T-helper 2 cell (primary cell): ENCODE results near the gene PDE9A.
A peak's percentile ranks its signal among the peaks of the same experiment; 100 is the strongest.
"Not testable (repeated sequence)": the region's sequence is repeated elsewhere in the genome, so short reads cannot be mapped to it uniquely, and the experiment has no call there.

ENCODE experiments used
- DNase-seq, 5 experiments: peaks; one replicate each; pipeline versions ENCODE4 v3.0.0 to v3.0.0-alpha.2; 2012 to 2022

PDE9A gene

DNA sequence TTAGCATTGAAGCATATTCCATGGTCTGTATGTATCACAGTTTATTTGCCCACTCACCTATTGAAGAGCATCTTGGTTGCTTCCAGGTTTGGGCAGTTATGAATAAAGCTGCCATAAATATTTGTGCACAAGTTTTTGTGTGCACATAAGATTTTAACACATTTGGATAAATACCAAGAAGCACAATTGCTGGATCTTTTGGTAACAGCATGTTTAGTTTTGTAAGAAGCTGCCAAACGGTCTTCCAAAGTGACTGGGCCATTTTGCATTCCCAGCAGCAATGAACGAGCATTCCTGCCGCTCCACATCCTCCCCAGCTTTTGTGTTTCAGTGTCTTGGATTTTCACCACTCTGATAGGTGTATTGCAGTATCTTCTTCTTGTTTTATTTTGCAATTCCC lies 62.7 kb downstream of the PDE9A start:
- no peak for DNase-seq

DNA sequence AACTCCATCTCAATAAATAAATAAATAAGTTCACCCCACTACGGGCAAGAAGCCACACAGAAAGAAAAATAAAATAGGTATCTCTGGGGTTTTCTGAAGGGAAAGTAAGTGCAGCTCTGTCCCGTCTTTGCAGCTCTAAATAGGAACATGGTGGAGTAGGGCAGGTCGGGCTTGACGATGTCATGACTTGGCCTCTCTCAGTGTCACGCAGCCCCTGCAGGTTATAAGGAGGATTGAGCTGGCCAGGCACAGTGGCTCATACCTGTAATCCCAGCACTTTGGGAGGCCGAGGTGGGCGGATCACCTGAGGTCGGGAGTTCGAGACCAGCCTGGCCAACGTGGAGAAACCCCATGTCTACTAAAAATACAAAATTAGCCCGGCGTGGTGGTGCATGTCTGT lies 67.1 kb downstream of the PDE9A start:
- not testable (repeated sequence) for DNase-seq

DNA sequence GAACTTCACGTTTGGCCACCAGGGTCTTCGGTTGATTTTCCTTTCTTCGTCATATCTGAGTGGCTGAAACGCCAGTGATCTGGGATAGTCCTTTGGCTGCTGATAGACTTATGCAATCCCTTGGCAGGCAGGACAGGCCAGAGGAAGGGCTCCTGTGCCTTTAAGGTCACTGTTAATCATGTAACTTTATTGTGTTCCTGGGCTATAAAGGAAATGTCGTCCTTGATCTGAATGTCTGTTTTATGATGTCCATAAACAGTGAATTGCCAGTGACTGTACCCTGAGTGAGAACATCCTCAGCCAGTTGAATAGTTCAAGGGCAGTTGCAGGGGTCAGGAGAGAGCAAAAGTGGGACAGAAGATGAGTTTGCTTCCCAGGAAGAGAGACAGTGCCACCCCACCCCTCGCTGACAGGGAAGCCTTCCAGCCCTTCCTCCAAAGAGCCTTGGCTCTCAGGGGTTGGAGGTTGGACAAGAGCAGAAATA lies 68.0 kb downstream of the PDE9A start:
- DNase-seq: no peak

DNA sequence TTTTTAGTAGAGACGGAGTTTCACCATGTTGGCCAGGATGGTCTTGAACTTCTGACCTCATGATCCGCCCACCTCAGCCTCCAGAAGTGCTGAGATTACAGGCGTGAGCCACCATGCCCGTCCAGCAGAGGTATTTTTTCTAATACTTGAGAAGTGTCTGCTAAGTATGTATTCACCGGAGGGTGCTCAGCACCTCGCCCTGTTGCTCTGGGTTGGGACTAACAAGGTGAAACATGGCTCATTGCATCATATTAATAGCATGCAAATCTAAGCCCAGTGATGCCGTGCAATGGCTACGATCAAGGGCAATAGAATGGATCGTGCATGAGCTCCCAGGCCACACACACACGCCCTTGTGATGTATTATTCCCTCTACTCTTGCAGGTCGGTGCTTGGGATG lies 68.7 kb downstream of the PDE9A start:
- no peak for DNase-seq

DNA sequence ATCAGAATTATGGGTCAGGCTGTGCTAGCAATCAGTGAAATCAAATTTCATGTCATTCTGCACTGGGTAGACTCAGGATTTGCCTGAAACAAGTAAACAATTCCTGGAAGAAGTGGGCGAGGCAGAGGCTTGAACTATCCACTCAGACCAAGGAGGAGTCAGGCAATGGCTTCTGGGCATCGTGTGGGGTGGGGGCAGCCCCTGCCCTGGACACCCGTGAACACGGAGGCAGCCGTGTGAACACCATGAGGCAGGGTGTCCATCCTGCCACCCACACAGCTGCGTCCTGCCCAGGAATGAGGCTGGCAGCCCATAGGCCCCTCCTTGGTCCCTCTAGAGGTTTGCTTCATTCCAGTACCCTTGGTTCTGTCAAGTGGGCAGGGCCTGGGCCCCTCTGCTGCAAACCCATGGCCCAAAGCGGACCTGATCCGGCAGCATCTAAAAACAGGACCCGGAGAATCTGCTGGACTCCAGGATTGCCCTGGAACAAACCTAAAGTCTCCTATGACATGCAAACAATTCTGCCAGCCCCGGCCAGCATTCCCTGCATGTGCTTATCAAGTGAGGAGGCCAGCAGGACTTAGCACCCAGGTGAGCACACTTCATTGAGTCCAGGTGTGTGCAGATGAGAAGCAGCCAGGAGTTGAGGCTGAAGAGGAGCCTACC lies 69.5 kb downstream of the PDE9A start:
- DNase-seq: no peak

DNA sequence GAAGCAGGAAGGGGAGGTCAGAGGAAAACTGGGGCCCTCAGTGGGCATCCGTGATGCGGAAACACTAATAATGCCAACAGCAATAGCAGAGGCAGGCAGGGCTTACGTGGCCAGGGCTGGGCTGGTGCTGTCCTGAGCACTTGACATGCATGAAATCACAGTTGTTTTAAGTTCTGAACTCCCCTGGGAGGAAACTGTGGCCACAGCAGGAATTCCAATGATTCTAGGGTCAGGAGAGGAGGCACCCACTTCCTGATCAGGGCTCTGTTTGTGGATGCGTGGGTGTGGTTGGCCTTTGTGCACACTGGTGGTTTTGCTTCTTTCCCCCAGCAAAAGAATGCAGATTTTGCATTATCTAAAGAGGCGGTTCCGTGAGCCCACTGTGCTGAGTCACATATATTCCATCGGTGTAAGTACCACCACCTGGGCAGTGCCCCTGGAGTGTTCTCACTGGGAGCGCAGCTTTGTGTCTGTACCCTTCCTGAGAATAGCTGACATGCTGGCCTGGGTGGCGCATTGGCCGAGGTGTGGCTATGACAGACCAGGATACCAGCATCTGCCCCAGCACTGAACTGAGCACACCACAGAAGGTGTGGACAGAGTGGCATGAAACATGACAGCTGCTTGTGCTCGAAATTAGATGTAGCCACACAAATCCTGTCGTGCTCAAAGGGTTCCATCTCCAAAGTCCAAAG lies 71.0 kb downstream of the PDE9A start:
- no peak for DNase-seq

DNA sequence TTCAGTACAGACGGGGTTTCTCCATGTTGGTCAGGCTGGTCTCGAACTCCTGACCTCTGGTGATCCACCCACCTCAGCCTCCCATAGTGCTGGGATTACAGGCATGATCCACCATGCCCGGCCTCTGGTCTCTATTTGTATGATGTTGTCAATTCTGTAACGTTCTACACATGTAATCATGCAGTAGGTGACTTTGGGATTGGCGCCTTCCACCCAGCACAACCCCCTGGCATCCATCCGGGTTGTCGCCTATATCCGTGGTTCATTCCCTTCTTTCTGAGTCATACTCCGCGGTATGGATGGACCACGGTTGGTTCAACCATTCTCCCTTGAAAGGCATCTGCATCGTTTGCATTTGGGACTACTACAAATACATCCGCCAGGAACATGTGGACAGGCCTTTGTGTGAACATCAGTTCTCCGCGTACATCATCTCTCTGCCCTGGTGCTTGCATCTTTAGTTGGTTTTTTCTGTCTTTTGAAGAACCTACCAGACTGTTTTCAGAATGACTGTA lies 72.1 kb downstream of the PDE9A start:
- no peak for DNase-seq

DNA sequence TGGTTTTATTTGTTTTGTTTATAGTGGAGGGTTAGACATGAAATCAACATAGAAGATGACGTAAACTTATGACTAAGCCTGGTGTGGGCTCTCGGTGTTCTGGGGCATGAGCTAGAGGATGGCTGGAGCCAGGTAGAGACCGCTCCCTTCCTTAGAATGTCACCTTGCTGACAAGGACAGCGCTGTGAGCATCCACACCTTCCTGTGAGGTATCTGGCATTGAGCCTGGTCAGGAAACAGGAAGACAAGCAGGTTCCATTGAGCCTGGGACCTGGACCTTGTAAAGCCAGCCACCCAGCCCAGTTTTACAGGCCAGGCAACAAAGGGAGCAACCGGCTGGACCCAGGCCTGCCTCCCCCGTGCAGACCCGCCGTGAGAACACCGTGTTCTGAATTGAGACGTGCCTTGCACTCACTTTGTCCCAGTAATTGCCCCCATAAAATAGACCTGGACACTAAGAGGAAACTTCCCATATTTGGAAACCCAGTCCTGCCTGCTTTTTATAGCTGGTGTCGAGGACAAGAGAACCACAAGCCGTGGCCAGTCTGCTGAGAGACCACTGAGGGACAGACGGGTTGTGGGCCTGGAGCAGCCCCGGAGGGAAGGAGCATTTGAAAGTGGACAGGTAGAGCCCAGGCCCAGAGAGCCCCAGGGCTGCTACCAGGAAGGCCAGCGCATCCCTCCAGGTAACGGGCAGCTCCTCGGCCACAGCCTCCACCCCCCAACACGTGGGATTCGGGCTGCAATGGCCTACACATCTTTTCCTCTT lies 78.0 kb downstream of the PDE9A start:
- DNase-seq: no peak

DNA sequence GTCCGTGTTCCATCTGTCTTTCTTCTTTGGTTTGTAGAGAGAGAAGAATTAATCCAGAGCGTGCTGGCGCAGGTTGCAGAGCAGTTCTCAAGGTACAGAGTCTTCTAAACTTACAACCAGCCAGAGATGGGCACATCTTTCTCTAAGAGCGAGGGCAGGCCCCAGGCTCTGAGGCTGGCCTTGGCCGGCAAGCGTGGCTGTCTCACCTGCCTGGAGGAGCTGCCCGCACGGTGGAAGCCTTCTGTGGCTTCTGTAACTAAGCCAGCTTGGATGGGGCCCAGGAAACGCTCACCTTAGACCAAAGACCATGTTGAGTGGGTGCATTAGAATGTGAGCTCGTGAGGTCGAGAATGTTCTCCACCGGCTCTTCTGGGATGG lies 78.6 kb downstream of the PDE9A start:
- DNase-seq: no peak

DNA sequence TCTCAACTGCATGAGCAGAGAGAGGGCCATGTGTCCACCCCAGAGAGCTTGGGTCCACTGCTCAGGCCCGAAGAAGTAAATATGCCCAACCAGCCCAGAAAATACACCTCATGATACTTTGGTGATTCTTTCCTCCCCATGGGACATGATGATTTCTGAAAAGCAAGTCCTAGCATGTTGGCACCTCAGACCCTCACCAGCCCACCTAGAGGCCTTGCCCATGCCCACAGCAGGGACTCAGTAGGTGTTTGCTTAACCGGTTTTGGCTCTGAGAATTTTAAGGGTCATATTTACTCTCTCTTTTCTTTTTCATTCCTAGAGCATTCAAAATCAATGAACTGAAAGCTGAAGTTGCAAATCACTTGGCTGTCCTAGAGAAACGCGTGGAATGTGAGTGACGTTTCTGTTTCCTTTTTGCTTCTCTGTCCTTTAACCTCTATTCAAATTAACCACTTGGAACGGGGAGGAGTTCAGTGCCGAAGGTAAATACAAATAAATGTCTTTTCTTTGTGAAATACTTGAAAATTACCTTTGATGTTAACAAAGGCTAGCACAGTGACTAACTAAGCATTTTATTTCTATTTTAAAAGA lies 79.7 kb downstream of the PDE9A start:
- no peak for DNase-seq

DNA sequence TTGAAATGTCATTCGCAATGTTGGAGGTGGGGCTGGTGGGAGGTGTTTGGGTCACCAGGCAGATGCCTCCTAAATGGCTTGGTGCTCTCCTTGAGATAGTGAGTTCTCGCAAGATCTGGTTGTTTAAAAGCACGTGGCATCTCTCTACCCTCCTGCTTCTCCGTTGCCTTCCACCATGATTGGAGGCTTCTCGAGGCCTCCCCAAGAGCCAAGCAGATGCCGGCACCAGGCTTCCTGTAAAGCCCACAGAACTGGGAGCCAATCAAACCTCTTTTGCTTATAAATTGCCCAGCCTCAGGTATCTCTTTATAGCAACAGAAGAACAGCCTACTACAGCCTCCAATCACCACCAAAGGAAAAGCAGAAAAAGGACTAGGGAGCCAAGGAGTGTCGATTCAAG lies 80.5 kb downstream of the PDE9A start:
- DNase-seq: no peak

DNA sequence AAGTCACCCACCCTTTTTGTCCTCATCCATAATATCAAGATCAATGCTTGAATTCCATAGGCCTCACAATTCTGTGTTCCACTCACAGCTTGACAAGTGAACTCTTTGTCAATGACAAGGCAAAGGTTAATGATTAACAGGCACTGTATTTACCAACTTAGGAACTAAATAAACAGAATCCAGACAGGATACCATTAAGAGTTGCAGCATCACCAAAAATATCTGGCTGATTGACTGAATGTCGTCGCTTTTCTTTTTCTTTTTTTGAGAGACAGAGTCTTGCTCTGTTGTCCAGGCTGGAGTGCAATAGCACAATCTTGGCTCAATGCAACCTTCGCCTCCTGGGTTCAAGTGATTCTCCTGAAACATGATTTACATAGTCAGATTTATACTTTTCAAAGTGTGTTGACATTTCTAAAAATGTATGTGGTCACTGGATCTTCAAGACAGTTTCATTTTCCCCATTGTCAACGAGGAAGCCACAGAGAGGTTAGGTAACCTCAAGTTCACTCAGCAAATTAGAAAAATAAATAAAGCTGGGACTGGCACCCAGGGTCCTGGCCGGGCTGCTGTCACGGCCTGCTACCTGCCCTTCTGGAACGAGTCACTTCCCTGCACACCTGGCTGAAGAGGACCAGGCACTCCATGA lies 81.0 kb downstream of the PDE9A start:
- DNase-seq: peak in 1 of 5 experiments; percentile 75

DNA sequence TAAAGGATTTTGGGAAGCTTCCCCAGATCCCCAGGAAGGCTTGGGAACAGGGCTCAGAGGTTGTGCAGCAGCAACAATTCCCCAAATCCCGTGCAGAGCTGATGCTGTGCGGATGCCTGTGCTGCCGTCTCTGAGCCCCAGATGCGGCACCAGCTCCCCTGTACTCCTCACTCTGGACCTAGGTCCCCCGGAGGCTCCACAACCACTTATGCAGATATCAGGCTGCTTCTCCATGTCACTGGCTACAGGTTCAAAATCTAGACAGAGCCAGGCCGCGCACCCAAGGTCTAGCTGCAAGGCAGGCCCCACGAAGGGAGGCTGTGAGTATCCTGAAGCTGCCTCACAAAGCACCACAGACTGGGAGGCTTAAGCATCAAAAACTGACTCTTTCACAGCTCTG lies 81.6 kb downstream of the PDE9A start:
- no peak for DNase-seq

DNA sequence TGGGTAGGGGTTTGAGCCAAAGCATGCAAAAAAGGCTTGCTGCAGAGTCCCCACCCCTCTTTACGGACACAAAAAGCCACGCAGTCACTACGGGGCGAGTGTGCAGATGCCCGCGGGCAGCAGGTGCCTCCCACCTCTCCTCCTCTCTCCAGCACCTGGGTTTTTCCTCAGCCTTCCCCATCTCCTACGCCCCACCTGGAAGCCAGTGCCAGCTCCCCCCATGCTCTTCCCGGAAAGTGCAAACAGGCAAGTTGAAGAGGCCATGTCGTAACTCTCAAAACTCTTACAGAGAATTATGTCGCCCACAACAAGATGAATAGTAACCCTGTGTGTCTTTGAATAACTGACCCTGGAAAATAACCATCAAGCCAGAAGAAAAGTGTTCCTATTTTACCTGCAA lies 82.5 kb downstream of the PDE9A start:
- DNase-seq: no peak

DNA sequence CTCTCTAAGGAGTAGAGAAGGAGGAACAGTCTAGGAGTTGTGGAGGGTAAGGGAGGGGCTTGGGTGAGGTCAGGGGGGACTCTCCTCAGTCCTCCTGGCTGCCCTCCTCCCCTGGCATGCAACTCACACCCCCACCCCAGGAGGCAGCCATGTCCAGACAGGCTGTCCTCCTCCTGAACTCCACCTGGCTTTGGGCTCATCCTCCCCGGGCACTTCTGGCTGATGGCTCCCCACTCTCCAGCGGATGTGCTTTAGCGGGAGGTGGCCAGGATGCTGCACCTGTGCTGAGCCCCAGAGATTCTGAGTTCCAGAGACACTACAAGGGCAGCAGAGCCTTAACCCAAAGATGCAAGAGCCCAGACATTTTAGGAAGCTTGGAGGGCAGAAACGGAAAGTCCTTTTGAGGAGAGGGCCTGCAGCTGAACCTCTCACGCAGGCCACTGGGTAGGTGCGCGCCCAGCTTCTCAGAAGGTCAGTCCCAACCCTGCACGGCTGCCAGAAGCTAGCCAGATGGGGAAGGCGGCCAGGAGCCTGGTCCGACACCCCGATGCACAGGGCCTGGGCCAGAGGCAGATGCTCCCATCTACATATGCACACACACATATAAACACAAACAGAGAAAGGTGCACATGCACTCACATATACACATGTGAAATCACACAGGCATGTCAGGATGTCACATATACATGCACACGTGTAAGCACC lies 83.4 kb downstream of the PDE9A start:
- DNase-seq: no peak

DNA sequence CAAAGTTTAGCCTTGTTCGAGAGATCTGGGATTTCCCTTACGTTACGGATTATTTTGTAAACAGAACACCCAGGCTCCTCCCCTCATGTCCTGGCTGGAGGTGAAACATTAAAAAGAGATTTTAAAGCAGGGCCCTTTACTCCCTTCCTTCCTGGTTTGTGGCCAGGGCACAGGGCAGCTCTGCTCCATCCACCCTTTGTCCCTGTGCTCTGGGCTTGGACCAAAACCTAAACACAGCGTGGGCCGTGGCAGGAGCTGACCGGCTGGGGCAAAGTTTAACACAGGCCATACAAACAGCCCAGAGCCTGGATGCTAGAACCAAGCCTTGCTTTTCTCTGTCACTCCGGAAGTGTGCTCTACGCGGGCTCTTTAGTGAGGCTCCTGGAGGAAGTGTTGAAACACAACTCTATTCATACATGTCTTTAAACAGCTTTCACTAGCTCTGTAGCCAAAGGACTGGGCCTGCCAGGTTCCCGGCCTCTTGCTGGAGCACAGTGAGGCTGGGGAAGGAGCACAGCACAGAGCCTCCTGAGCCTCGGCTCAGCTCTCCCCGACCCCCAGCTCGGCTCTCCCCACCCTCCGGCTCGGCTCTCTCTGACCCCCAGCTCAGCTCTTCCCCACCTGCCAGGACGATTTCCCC lies 84.7 kb downstream of the PDE9A start:
- DNase-seq: peak in 2 of 5 experiments; percentile 34 to 75

DNA sequence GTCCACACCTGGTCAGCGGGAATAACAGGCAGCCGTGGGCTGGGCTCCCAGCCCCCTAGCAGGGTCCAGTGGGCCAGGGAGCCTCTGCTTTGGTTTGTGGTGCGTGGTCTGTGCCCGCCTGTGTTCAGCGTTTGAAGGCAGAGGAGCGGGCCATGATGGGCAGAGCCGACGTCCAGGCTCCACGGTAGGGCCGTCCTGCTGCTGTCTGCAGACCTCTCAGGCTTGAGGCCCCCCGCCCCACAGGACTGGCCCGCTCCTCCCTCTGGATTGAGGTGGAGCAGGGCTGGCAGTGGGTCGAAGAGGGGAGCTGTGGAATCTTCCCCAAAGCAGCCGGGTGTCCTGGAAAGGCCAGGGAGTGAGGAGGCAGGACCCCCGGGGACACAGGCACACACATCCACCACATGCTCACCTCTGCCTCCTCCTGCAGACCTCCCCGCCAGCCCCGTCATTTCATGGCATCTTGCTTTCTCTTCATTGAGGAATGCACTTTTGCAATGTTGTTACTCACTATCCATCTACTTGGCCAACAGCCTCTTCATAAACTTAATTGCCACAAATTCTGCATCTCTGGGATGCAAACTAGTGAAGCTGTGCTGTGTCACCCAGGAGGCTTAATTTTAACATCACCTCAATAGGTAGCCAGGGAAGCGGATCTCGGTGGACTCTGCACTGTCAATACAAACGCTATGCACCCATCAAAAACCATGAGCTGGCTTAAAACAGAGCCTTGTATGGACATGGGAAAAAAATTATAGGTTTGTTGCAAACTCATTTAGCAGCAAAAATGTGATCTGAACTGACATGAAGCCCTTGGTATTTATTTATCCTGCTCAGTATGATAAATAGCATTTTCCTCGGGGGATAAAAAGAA lies 85.9 kb downstream of the PDE9A start:
- no peak for DNase-seq

DNA sequence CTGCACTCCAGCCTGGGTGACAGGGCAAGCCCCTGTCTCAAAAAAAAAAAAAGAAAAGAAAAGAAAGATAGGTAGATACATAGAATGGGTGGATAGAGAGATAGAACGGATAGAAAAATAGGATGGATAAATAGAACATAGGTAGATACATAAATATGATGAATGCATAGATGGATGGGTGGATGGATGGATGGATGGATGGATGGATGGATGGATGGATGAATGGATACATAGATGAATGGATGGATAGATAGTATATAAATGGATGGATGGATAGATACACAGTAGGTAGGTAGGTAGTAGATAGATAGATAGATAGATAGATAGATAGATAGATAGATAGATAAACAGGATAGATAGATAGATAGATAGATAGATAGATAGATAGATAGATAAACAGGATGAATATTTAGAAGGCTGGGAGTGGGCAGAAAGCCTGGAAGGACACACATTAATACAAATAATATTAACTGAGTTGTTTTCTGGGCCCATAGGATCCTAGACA lies 87.0 kb downstream of the PDE9A start:
- no peak for DNase-seq

DNA sequence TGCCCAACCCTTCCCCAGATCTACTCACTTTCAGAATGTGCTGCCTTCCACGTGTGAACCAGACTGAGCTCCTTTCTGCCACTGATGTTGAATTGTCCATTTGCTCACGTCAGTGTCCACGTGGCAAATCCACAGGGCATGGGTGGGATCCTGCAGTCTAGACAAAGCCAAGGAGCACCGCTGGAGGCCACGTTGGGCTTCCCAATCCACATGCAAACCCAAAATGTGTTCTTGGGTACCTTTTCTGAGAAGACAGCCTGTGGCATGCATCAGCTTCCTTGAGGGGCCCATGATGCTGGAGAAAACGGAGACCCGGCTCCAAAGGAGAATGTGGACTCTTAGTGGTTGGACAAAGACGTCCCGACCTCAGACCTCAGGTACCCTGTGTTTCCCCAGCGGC lies 87.6 kb downstream of the PDE9A start:
- no peak for DNase-seq
